ENCODE data around the gene MYOT.

DNA sequence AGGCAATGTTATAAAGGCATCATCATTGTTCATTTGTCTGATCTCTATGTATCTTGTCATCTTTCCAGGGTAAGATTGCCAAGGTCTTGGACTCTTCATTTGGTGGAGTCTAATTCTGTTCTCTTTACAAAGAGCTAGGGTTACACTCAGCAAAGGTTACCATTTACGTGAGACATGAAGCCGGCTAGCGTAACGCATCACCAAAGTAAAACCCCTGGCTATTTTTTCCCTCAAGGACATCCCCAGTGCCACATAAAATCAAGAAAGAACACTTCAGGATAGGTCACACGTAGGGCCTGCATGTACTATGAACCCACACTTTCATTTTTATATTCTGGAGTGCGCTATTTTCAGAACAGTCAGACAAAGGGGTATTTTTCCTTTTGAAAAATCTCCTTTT lies 20.0 kb upstream of the MYOT start:
- TF ChIP-seq POLR2A (IDR thresholded peaks at IDR 0.05): no peak
- no peak for TF ChIP-seq EP300 (IDR thresholded peaks at IDR 0.05)
- TF ChIP-seq, protein P1, sequence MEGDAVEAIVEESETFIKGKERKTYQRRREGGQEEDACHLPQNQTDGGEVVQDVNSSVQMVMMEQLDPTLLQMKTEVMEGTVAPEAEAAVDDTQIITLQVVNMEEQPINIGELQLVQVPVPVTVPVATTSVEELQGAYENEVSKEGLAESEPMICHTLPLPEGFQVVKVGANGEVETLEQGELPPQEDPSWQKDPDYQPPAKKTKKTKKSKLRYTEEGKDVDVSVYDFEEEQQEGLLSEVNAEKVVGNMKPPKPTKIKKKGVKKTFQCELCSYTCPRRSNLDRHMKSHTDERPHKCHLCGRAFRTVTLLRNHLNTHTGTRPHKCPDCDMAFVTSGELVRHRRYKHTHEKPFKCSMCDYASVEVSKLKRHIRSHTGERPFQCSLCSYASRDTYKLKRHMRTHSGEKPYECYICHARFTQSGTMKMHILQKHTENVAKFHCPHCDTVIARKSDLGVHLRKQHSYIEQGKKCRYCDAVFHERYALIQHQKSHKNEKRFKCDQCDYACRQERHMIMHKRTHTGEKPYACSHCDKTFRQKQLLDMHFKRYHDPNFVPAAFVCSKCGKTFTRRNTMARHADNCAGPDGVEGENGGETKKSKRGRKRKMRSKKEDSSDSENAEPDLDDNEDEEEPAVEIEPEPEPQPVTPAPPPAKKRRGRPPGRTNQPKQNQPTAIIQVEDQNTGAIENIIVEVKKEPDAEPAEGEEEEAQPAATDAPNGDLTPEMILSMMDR (IDR thresholded peaks at IDR 0.05): no peak
- no peak for TF ChIP-seq POLR2AphosphoS5 (IDR thresholded peaks at IDR 0.05)
